Measurements from ENCODE around the gene KRTAP21-3.
"Not testable (repeated sequence)": the region's sequence is repeated elsewhere in the genome, so short reads cannot be mapped to it uniquely, and the experiment has no call there.

The KRTAP21-3 gene

GRCh38 chr21:30718239-30718909 is at the start of gene KRTAP21-3:
Gene KRTAP21-3, minus strand, starts transcription at chr21:30718777. Its CDS starts 18 bp downstream, at chr21:30718759.
- DNase-seq, result peak; percentile 92

GRCh38 chr21:30760776-30761175 is 42.2 kb upstream of the KRTAP21-3 start:
- no peak for DNase-seq

- DNase-seq, result peak; percentile 1
Observed at GRCh38 chr21:30758306-30758705, 39.7 kb upstream of the KRTAP21-3 start.

GRCh38 chr21:30755328-30755727 is 36.8 kb upstream of the KRTAP21-3 start, which contains the start of gene KRTAP21-1:
Gene KRTAP21-1, minus strand, starts transcription at chr21:30755428. Its CDS starts 50 bp downstream, at chr21:30755378.
- DNase-seq, result not testable (repeated sequence)

GRCh38 chr21:30747159-30747558 is 28.6 kb upstream of the KRTAP21-3 start, which contains the start of gene KRTAP21-2:
Gene KRTAP21-2, minus strand, starts transcription at chr21:30747259. Its CDS starts 57 bp downstream, at chr21:30747202.
- DNase-seq, result no peak

GRCh38 chr21:30740462-30740861 is 21.9 kb upstream of the KRTAP21-3 start:
- no peak for DNase-seq

GRCh38 chr21:30733026-30733425 is 14.4 kb upstream of the KRTAP21-3 start:
- peak; percentile 4 for DNase-seq

GRCh38 chr21:30726726-30727125 is 8.1 kb upstream of the KRTAP21-3 start:
- DNase-seq, result no peak

GRCh38 chr21:30719401-30719800 is 824 bp upstream of the KRTAP21-3 start:
- DNase-seq, result no peak

GRCh38 chr21:30717105-30717504 is 1.5 kb downstream of the KRTAP21-3 start:
- DNase-seq, result peak; percentile 71

- DNase-seq, result peak; percentile 58
Observed at GRCh38 chr21:30714946-30715345, 3.6 kb downstream of the KRTAP21-3 start.

- peak; percentile 48 for DNase-seq
Observed at GRCh38 chr21:30714456-30714855, 4.1 kb downstream of the KRTAP21-3 start.

- peak; percentile 77 for DNase-seq
Observed at GRCh38 chr21:30713766-30714165, 4.8 kb downstream of the KRTAP21-3 start.

GRCh38 chr21:30710499-30710898 is 8.1 kb downstream of the KRTAP21-3 start:
- DNase-seq, result peak; percentile 4

- no peak for DNase-seq
Observed at GRCh38 chr21:30707409-30707808, 11.2 kb downstream of the KRTAP21-3 start.

- no peak for DNase-seq
Observed at GRCh38 chr21:30695956-30696355, 22.6 kb downstream of the KRTAP21-3 start.

GRCh38 chr21:30689822-30690221 is 28.8 kb downstream of the KRTAP21-3 start:
- DNase-seq, result no peak

GRCh38 chr21:30684506-30684905 is 34.1 kb downstream of the KRTAP21-3 start:
- no peak for DNase-seq

- no peak for DNase-seq
Observed at GRCh38 chr21:30680586-30680985, 38.0 kb downstream of the KRTAP21-3 start.

- peak; percentile 41 for DNase-seq
Observed at GRCh38 chr21:30676737-30677136, 41.8 kb downstream of the KRTAP21-3 start.

GRCh38 chr21:30674312-30674711 is 44.3 kb downstream of the KRTAP21-3 start:
- DNase-seq, result peak; percentile 13

GRCh38 chr21:30672985-30673650 is 45.5 kb downstream of the KRTAP21-3 start:
- DNase-seq, result no peak

GRCh38 chr21:30668776-30669175 is 49.8 kb downstream of the KRTAP21-3 start:
- no peak for DNase-seq
